ENCODE results near the gene RRP1B.

GRCh38 chr21:43662286-43662685, 2.9 kb downstream of the RRP1B start:
- TF ChIP-seq CTCF (conservative IDR thresholded peaks at IDR 0.05; ENCODE audit: low read depth in 2 of 2) (no peak), REST (IDR thresholded peaks at IDR 0.05; ENCODE audit: unreplicated experiment) (no peak), EZH2 (IDR thresholded peaks at IDR 0.05; ENCODE audit: low read depth, unreplicated experiment) (no peak), POLR2AphosphoS5 (IDR thresholded peaks at IDR 0.05; ENCODE audit: low read depth) (no peak), EZH2phosphoT487 (IDR thresholded peaks at IDR 0.05; ENCODE audit: unreplicated experiment) (no peak), CREB1 (CRISPR knock-in tag; IDR thresholded peaks at IDR 0.05; ENCODE audit: low read depth) (no peak), JUNB (IDR thresholded peaks at IDR 0.05; ENCODE audit: unreplicated experiment) (no peak), NANOG (IDR thresholded peaks at IDR 0.05; ENCODE audit: borderline replicate concordance) (no peak), ETS1 (IDR thresholded peaks at IDR 0.05) (no peak)

All from GM23338 (cell line).